ENCODE data around the gene GNPDA2.
A peak's percentile ranks its signal among the peaks of the same experiment; 100 is the strongest.
"Not testable (repeated sequence)": the region's sequence is repeated elsewhere in the genome, so short reads cannot be mapped to it uniquely, and the experiment has no call there.

GNPDA2 gene

GRCh38 chr4:44726038-44726871, at the start of gene GNPDA2:
TSS of gene GNPDA2 (minus strand) at chr4:44726556. CDS start at chr4:44722207, 4,349 bp downstream.
- DNase-seq = peak; percentile 52

- no peak for DNase-seq
Measured at GRCh38 chr4:44772340-44772739, 46.0 kb upstream of the GNPDA2 start.

GRCh38 chr4:44771789-44772188, 45.4 kb upstream of the GNPDA2 start:
- DNase-seq = no peak

- no peak for DNase-seq
Measured at GRCh38 chr4:44766453-44766852, 40.1 kb upstream of the GNPDA2 start.

- DNase-seq = no peak
Measured at GRCh38 chr4:44765116-44765515, 38.8 kb upstream of the GNPDA2 start.

GRCh38 chr4:44761306-44761705, 35.0 kb upstream of the GNPDA2 start:
- DNase-seq = no peak

GRCh38 chr4:44760142-44760898, 34.0 kb upstream of the GNPDA2 start:
- DNase-seq = peak; percentile 21

- no peak for DNase-seq
Measured at GRCh38 chr4:44756559-44756958, 30.2 kb upstream of the GNPDA2 start.

GRCh38 chr4:44740201-44740600, 13.8 kb upstream of the GNPDA2 start:
- DNase-seq = no peak

- no peak for DNase-seq
Measured at GRCh38 chr4:44738615-44739014, 12.3 kb upstream of the GNPDA2 start.

- DNase-seq = no peak
Measured at GRCh38 chr4:44736900-44737299, 10.5 kb upstream of the GNPDA2 start.

GRCh38 chr4:44728694-44729093, 2.3 kb upstream of the GNPDA2 start:
- DNase-seq = not testable (repeated sequence)

GRCh38 chr4:44727471-44727870, 1.1 kb upstream of the GNPDA2 start:
- DNase-seq = no peak

- no peak for DNase-seq
Measured at GRCh38 chr4:44725726-44726037, 674 bp downstream of the GNPDA2 start.

- DNase-seq = no peak
Measured at GRCh38 chr4:44725166-44725565, 1.2 kb downstream of the GNPDA2 start.

GRCh38 chr4:44722001-44722400, 4.4 kb downstream of the GNPDA2 start:
- DNase-seq = no peak

- no peak for DNase-seq
Measured at GRCh38 chr4:44720371-44720770, 6.0 kb downstream of the GNPDA2 start.

- no peak for DNase-seq
Measured at GRCh38 chr4:44716597-44716996, 9.8 kb downstream of the GNPDA2 start.

- no peak for DNase-seq
Measured at GRCh38 chr4:44713125-44713524, 13.2 kb downstream of the GNPDA2 start.

- no peak for DNase-seq
Measured at GRCh38 chr4:44704673-44705072, 21.7 kb downstream of the GNPDA2 start.

- DNase-seq = no peak
Measured at GRCh38 chr4:44701037-44701436, 25.3 kb downstream of the GNPDA2 start.

GRCh38 chr4:44700427-44700826, 25.9 kb downstream of the GNPDA2 start:
- DNase-seq = no peak

GRCh38 chr4:44684648-44685047, 41.7 kb downstream of the GNPDA2 start:
- DNase-seq = no peak

GRCh38 chr4:44679060-44679459, 47.3 kb downstream of the GNPDA2 start:
- DNase-seq = no peak

Data from SHP77 treated with DMSO at 0.1 percent for 48 hours (cell line).